ENCODE results near the gene NMNAT1. TPM values are rescaled to one million over a fixed set of nuclear protein-coding genes. Genes with fewer than 3 reads are reported as not detected.

The NMNAT1 gene
- polyA plus RNA-seq, 2 of the 4 experiments (the other 2 are of a cell fraction) = 3.2 to 4.9 TPM

DNA sequence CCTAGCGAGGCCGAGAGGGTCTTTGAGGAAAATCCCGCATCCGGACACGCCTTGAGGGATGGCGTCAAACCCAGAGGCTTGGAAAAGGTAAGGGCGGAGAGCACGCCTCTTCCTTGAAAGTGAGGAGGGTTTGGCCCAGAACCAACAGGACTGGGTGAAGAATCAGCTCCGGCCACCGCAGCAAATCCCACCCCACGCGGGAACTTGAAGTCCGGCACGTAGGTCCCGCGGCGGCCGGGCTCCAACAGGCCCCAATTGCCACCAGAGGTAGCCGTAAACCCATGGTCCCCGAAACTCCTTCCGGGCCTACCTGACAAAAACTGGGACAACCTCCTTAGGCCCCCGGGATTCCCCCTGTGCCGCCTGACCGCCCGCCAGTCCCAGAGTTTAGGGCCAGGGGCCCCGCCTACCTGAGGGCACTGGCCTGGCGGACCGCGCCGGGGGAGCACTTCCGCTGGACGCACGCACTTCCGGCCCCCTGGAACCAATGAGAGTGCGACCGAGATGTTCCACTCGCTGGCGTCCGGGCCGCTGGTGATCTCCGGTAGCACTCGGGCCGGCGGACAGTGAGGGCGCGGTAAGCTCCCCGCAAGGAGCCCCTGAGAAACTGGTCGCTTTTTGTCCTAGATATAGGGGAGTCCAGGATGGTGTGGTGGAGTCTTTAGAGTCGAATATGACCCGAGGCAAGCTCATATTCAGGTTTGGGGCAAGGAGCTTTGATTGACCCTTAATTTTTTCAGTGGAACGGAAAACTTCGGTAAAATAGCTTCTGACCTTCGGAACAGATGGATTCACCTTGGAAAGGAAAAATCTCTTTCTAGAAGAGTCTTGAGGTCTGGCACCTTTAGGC, at the start of gene NMNAT1, which contains the start of gene LZIC (continued):
- TF ChIP-seq, protein P1, sequence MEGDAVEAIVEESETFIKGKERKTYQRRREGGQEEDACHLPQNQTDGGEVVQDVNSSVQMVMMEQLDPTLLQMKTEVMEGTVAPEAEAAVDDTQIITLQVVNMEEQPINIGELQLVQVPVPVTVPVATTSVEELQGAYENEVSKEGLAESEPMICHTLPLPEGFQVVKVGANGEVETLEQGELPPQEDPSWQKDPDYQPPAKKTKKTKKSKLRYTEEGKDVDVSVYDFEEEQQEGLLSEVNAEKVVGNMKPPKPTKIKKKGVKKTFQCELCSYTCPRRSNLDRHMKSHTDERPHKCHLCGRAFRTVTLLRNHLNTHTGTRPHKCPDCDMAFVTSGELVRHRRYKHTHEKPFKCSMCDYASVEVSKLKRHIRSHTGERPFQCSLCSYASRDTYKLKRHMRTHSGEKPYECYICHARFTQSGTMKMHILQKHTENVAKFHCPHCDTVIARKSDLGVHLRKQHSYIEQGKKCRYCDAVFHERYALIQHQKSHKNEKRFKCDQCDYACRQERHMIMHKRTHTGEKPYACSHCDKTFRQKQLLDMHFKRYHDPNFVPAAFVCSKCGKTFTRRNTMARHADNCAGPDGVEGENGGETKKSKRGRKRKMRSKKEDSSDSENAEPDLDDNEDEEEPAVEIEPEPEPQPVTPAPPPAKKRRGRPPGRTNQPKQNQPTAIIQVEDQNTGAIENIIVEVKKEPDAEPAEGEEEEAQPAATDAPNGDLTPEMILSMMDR (IDR thresholded peaks at IDR 0.05) = no peak
- TF ChIP-seq HOXB5 (CRISPR knock-in tag; IDR thresholded peaks at IDR 0.05) (no peak), EP300 (IDR thresholded peaks at IDR 0.05) (no peak), JUN (IDR thresholded peaks at IDR 0.05) (peak; percentile 75 to 83), MYC (IDR thresholded peaks at IDR 0.05; ENCODE audit: borderline replicate concordance, low read length) (no peak)
- TF ChIP-seq, protein P2, sequence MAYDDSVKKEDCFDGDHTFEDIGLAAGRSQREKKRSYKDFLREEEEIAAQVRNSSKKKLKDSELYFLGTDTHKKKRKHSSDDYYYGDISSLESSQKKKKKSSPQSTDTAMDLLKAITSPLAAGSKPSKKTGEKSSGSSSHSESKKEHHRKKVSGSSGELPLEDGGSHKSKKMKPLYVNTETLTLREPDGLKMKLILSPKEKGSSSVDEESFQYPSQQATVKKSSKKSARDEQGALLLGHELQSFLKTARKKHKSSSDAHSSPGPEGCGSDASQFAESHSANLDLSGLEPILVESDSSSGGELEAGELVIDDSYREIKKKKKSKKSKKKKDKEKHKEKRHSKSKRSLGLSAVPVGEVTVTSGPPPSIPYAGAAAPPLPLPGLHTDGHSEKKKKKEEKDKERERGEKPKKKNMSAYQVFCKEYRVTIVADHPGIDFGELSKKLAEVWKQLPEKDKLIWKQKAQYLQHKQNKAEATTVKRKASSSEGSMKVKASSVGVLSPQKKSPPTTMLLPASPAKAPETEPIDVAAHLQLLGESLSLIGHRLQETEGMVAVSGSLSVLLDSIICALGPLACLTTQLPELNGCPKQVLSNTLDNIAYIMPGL (CRISPR knock-in tag; IDR thresholded peaks at IDR 0.05; ENCODE audit: borderline replicate concordance) = no peak

DNA sequence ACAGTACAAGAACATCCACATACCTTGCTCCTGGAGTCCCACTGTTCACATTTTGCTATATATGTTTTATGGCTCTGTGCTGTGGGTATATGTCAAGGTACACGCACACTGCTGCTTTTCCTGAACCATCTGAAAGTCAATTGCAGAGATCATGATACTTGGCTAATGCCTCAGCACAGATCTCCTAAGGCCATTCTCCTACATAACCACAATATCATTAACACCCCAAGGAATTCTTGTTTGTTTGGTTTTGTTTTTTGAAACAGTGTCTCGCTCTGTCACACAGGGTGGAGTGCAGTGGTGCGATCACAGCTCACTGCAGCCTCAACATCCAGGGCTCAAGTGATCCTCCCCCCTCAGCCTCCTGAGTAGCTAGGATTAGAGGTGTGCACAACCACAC, 49.2 kb upstream of the NMNAT1 start:
- CTCF ChIA-PET = interaction anchor here (0.6 to 1.8 kb wide), 7 partner anchors 8 to 207 kb away, joined by 3 to 6 read pairs (median 4); partner anchors contain the start of genes LZIC and NMNAT1
- H3K27ac ChIP-seq = no peak overlapping the region
- WGBS (ENCODE audit: missing lambda C conversion rate) = 77% methylated on average over 3 of the region's 3 CpGs
- H3K9me3 ChIP-seq = no peaks in the 10 kb centered on the region
- POLR2A ChIA-PET = no interaction called here
- FAIRE-seq (no peak), DNase-seq (ENCODE audit: low read depth in 1 of 2, low spot score in 1 of 2) (no peak), ATAC-seq (no peak)
- no peak overlapping the region for H3K4me3 ChIP-seq
- no peak overlapping the region for H3K4me2 ChIP-seq
- peaks cover 19% of the 10 kb centered on the region for H3K4me1 ChIP-seq
- TF ChIP-seq, protein P3, sequence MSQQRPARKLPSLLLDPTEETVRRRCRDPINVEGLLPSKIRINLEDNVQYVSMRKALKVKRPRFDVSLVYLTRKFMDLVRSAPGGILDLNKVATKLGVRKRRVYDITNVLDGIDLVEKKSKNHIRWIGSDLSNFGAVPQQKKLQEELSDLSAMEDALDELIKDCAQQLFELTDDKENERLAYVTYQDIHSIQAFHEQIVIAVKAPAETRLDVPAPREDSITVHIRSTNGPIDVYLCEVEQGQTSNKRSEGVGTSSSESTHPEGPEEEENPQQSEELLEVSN (IDR thresholded peaks at IDR 0.05; ENCODE audit: borderline replicate concordance, low read depth) = no peak
- TF ChIP-seq RNF2 (IDR thresholded peaks at IDR 0.05; ENCODE audit: borderline replicate concordance, low read depth) (no peak), FOXS1 (CRISPR knock-in tag; IDR thresholded peaks at IDR 0.05) (no peak), SREBF2 (IDR thresholded peaks at IDR 0.05) (no peak), HOXB5 (CRISPR knock-in tag; IDR thresholded peaks at IDR 0.05) (no peak), MAFK (IDR thresholded peaks at IDR 0.05; ENCODE audit: partially characterized antibody) (no peak), TP53 (CRISPR knock-in tag; IDR thresholded peaks at IDR 0.05) (no peak), CBX8 (IDR thresholded peaks at IDR 0.05) (no peak), EP300 (IDR thresholded peaks at IDR 0.05) (no peak), FOSB (CRISPR knock-in tag; IDR thresholded peaks at IDR 0.05) (no peak), EHF (CRISPR knock-in tag; IDR thresholded peaks at IDR 0.05) (no peak), HEYL (CRISPR knock-in tag; IDR thresholded peaks at IDR 0.05) (no peak)
- TF ChIP-seq, protein P2 (CRISPR knock-in tag; IDR thresholded peaks at IDR 0.05; ENCODE audit: borderline replicate concordance) = no peak
- TF ChIP-seq, protein P4, sequence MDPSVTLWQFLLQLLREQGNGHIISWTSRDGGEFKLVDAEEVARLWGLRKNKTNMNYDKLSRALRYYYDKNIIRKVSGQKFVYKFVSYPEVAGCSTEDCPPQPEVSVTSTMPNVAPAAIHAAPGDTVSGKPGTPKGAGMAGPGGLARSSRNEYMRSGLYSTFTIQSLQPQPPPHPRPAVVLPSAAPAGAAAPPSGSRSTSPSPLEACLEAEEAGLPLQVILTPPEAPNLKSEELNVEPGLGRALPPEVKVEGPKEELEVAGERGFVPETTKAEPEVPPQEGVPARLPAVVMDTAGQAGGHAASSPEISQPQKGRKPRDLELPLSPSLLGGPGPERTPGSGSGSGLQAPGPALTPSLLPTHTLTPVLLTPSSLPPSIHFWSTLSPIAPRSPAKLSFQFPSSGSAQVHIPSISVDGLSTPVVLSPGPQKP (IDR thresholded peaks at IDR 0.05; ENCODE audit: low read depth, low read length) = no peak
- TF ChIP-seq, protein P5, sequence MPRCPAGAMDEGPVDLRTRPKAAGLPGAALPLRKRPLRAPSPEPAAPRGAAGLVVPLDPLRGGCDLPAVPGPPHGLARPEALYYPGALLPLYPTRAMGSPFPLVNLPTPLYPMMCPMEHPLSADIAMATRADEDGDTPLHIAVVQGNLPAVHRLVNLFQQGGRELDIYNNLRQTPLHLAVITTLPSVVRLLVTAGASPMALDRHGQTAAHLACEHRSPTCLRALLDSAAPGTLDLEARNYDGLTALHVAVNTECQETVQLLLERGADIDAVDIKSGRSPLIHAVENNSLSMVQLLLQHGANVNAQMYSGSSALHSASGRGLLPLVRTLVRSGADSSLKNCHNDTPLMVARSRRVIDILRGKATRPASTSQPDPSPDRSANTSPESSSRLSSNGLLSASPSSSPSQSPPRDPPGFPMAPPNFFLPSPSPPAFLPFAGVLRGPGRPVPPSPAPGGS (IDR thresholded peaks at IDR 0.05) = no peak
- TF ChIP-seq, protein P6, sequence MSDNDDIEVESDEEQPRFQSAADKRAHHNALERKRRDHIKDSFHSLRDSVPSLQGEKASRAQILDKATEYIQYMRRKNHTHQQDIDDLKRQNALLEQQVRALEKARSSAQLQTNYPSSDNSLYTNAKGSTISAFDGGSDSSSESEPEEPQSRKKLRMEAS (IDR thresholded peaks at IDR 0.05) = no peak

Data from A549 (cell line).